ENCODE data around the gene PPP2R2B. TPM values are rescaled to one million over a fixed set of nuclear protein-coding genes. Genes with fewer than 3 reads are reported as not detected.

Gene PPP2R2B
- polyA plus RNA-seq, 1 donor (not counting 4 experiments of a cell fraction or from before 2014, with no cell fraction given), result 0.33 TPM

- H3K79me2 ChIP-seq (ENCODE audit: control insufficient read depth, insufficient read depth, low read length), result no peaks in the 10 kb centered on the region
- FAIRE-seq (no peak), DNase-seq (ENCODE audit: low read depth, low spot score) (no peak)
- dilution Hi-C loops (cut with MboI; ENCODE audit: extremely low pct_ligation_motif_present, low sequenced_read_pairs), result no loop called here
- H3K9ac ChIP-seq (ENCODE audit: control insufficient read depth, extremely low read depth, insufficient read depth, low read length), result no peak overlapping the region
- H2AFZ ChIP-seq (ENCODE audit: control insufficient read depth, low read length), result no peak overlapping the region
- H3K27me3 ChIP-seq (ENCODE audit: control insufficient read depth, extremely low read depth, insufficient read depth, low read length), result no peaks in the 10 kb centered on the region
- TF ChIP-seq, protein P1, sequence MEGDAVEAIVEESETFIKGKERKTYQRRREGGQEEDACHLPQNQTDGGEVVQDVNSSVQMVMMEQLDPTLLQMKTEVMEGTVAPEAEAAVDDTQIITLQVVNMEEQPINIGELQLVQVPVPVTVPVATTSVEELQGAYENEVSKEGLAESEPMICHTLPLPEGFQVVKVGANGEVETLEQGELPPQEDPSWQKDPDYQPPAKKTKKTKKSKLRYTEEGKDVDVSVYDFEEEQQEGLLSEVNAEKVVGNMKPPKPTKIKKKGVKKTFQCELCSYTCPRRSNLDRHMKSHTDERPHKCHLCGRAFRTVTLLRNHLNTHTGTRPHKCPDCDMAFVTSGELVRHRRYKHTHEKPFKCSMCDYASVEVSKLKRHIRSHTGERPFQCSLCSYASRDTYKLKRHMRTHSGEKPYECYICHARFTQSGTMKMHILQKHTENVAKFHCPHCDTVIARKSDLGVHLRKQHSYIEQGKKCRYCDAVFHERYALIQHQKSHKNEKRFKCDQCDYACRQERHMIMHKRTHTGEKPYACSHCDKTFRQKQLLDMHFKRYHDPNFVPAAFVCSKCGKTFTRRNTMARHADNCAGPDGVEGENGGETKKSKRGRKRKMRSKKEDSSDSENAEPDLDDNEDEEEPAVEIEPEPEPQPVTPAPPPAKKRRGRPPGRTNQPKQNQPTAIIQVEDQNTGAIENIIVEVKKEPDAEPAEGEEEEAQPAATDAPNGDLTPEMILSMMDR (optimal IDR thresholded peaks at IDR 0.05 in 1 of 3, IDR thresholded peaks at IDR 0.05 in 1 of 3, conservative IDR thresholded peaks at IDR 0.05 in 1 of 3; ENCODE audit: extremely low read depth in 1 of 3, insufficient read depth in 2 of 3, low read length in 3 of 3), result no peak
- TF ChIP-seq EZH2 (IDR thresholded peaks at IDR 0.05; ENCODE audit: low read length), result no peak
- H3K36me3 ChIP-seq (ENCODE audit: control insufficient read depth in 2 of 2, extremely low read depth in 1 of 2, insufficient read depth in 2 of 2, low read length in 2 of 2), result no peaks in the 10 kb centered on the region
- no peaks in the 10 kb centered on the region for H3K9me3 ChIP-seq (ENCODE audit: control insufficient read depth, low read depth, low read length)
- H3K4me2 ChIP-seq (ENCODE audit: control insufficient read depth, extremely low read depth, insufficient read depth, low read depth, low read length), result no peak overlapping the region
- no peaks in the 10 kb centered on the region for H3K9me1 ChIP-seq (ENCODE audit: control insufficient read depth, extremely low read depth, insufficient read depth, low read length)
- H3K4me1 ChIP-seq (ENCODE audit: control insufficient read depth, extremely low read depth, insufficient read depth, low read length), result no peaks in the 10 kb centered on the region
- no peak overlapping the region for H3K4me3 ChIP-seq (ENCODE audit: control insufficient read depth in 2 of 3, extremely low read depth in 1 of 3, insufficient read depth in 2 of 3, low read depth in 1 of 3, low read length in 3 of 3)
- H4K20me1 ChIP-seq (ENCODE audit: control insufficient read depth, extremely low read depth, insufficient read depth, low read length), result no peaks in the 10 kb centered on the region
- no peak overlapping the region for H3K27ac ChIP-seq (ENCODE audit: control insufficient read depth, insufficient read depth, low read length)
Measured at GRCh38 chr5:146779211-146779869, 99.2 kb downstream of the PPP2R2B start.

GRCh38 chr5:146778795-146779194 is 99.8 kb downstream of the PPP2R2B start:
- FAIRE-seq, result no peak
- no peak overlapping the region for H3K4me3 ChIP-seq (ENCODE audit: control insufficient read depth in 2 of 3, extremely low read depth in 1 of 3, insufficient read depth in 2 of 3, low read depth in 1 of 3, low read length in 3 of 3)
- dilution Hi-C loops (cut with MboI; ENCODE audit: extremely low pct_ligation_motif_present, low sequenced_read_pairs), result no loop called here

More at GRCh38 chr5:146778795-146779194, 99.8 kb downstream of the PPP2R2B start:
- Histone ChIP-seq H3K27me3 (ENCODE audit: control insufficient read depth, extremely low read depth, insufficient read depth, low read length) (no peaks in the 10 kb centered on the region), H4K20me1 (ENCODE audit: control insufficient read depth, extremely low read depth, insufficient read depth, low read length) (no peaks in the 10 kb centered on the region), H3K79me2 (ENCODE audit: control insufficient read depth, insufficient read depth, low read length) (no peaks in the 10 kb centered on the region), H3K27ac (ENCODE audit: control insufficient read depth, insufficient read depth, low read length) (no peak overlapping the region), H3K9ac (ENCODE audit: control insufficient read depth, extremely low read depth, insufficient read depth, low read length) (no peak overlapping the region), H3K9me3 (ENCODE audit: control insufficient read depth, low read depth, low read length) (no peaks in the 10 kb centered on the region), H3K9me1 (ENCODE audit: control insufficient read depth, extremely low read depth, insufficient read depth, low read length) (no peaks in the 10 kb centered on the region), H3K36me3 (ENCODE audit: control insufficient read depth in 2 of 2, extremely low read depth in 1 of 2, insufficient read depth in 2 of 2, low read length in 2 of 2) (no peaks in the 10 kb centered on the region), H3K4me1 (ENCODE audit: control insufficient read depth, extremely low read depth, insufficient read depth, low read length) (no peaks in the 10 kb centered on the region), H2AFZ (ENCODE audit: control insufficient read depth, low read length) (no peak overlapping the region), H3K4me2 (ENCODE audit: control insufficient read depth, extremely low read depth, insufficient read depth, low read depth, low read length) (no peak overlapping the region)
- TF ChIP-seq, protein P1 (optimal IDR thresholded peaks at IDR 0.05 in 1 of 3, IDR thresholded peaks at IDR 0.05 in 1 of 3, conservative IDR thresholded peaks at IDR 0.05 in 1 of 3; ENCODE audit: extremely low read depth in 1 of 3, insufficient read depth in 2 of 3, low read length in 3 of 3), result no peak
- no peak for TF ChIP-seq EZH2 (IDR thresholded peaks at IDR 0.05; ENCODE audit: low read length)
- DNase-seq (ENCODE audit: low read depth, low spot score), result no peak
